ENCODE data around the gene SHB. TPM values are rescaled to one million over a fixed set of nuclear protein-coding genes. Genes with fewer than 3 reads are reported as not detected.

Gene SHB
- total RNA-seq, 2 donors from 2014 or later: 53.2 to 54.8 TPM

- peaks cover 27% of the 10 kb centered on the region for H3K4me1 ChIP-seq (replicated peaks)
- intact Hi-C loops (cut with DNase I): loop anchor here (5.0 kb wide), 1 partner anchor 37 kb away; the partner anchor contains the start of gene SHB
- H3K9me3 ChIP-seq: no peaks in the 10 kb centered on the region
- H3K4me3 ChIP-seq: no peak overlapping the region
- no peak for DNase-seq (ENCODE audit: low spot score)
- 97% methylated on average over 3 of the region's 3 CpGs for WGBS
- H3K27ac ChIP-seq: no peak overlapping the region
- TF ChIP-seq POLR2A (IDR thresholded peaks at IDR 0.05): no peak
- no peak for TF ChIP-seq POLR2AphosphoS5 (IDR thresholded peaks at IDR 0.05)
- TF ChIP-seq, protein P1, sequence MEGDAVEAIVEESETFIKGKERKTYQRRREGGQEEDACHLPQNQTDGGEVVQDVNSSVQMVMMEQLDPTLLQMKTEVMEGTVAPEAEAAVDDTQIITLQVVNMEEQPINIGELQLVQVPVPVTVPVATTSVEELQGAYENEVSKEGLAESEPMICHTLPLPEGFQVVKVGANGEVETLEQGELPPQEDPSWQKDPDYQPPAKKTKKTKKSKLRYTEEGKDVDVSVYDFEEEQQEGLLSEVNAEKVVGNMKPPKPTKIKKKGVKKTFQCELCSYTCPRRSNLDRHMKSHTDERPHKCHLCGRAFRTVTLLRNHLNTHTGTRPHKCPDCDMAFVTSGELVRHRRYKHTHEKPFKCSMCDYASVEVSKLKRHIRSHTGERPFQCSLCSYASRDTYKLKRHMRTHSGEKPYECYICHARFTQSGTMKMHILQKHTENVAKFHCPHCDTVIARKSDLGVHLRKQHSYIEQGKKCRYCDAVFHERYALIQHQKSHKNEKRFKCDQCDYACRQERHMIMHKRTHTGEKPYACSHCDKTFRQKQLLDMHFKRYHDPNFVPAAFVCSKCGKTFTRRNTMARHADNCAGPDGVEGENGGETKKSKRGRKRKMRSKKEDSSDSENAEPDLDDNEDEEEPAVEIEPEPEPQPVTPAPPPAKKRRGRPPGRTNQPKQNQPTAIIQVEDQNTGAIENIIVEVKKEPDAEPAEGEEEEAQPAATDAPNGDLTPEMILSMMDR (IDR thresholded peaks at IDR 0.05): no peak
- no peaks in the 10 kb centered on the region for H3K27me3 ChIP-seq (replicated peaks; ENCODE audit: insufficient read depth)
- no peaks in the 10 kb centered on the region for H3K36me3 ChIP-seq
Measured at GRCh38 chr9:38030658-38031057, 38.4 kb downstream of the SHB start.

DNA sequence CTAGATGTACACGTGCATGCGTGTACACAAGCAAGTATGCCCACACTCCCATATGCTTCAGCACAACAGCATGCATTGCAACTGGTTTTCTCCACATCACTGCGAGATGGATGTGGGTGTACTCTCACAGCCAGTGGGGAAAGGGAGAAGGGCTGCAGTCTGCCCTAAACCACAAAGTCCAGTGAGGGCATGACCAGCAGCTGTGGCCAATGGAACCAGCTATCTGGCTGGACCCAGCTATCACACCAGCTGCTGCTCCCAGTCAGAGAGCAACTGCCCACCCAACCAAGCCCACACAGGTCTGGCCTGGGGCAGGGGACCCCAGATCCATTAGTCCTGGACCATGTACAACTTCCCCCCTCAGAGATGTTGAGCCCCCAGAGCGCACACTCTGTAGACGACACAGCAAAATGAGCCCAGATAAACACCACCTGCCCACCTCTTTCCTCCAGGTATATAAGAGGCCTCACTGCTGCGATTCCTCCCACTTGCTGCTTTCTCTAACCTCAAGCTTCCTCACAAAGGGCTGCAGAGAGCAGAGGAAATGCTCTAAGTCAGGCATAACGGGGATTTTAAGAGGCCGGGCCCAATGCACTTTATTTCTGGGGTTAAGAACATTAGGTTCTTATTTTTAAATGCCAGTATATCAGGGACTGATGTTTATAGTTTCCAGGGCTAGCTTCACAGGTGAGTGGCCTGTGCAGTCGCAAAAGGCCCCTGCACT, 39.0 kb downstream of the SHB start:
- intact Hi-C loops (cut with DNase I): loop anchor here (5.0 kb wide), 1 partner anchor 37 kb away; the partner anchor contains the start of gene SHB
- H3K27me3 ChIP-seq (replicated peaks; ENCODE audit: insufficient read depth): no peaks in the 10 kb centered on the region
- no peak overlapping the region for H3K4me3 ChIP-seq
- H3K9me3 ChIP-seq: no peaks in the 10 kb centered on the region
- WGBS: 76% methylated on average over 9 of the region's 9 CpGs
- DNase-seq (ENCODE audit: low spot score): no peak
- H3K36me3 ChIP-seq: no peaks in the 10 kb centered on the region
- H3K4me1 ChIP-seq (replicated peaks): peaks cover 31% of the 10 kb centered on the region
- TF ChIP-seq POLR2A (IDR thresholded peaks at IDR 0.05) (no peak), POLR2AphosphoS5 (IDR thresholded peaks at IDR 0.05) (no peak)
- TF ChIP-seq, protein P1 (IDR thresholded peaks at IDR 0.05): no peak
- no peak overlapping the region for H3K27ac ChIP-seq

DNA sequence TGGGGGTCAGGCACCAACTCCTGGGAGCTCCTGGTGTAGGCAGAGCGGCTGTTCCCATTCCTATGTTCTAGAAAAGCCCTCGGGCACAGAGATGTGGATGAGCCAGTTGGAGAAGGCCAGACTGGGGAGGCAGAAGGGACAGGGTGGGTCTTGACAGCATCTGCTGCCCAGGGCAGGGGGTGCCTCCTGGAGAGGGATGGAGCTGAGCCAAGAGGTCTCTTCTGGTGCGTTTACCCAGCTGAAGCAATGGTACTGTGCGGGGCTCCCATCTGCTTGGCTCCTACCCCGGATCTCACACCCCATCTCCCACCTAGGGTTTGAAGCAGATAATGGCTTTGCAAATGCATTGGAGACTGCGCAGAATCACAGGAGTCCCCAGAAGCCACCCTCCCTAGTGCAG, 41.3 kb downstream of the SHB start:
- peak overlapping the region in 1 of 2 donors; percentile 68 for H3K27ac ChIP-seq
- H3K27me3 ChIP-seq (replicated peaks; ENCODE audit: insufficient read depth): no peaks in the 10 kb centered on the region
- 65% methylated on average over 6 of the region's 6 CpGs for WGBS
- H3K9me3 ChIP-seq: no peaks in the 10 kb centered on the region
- no peak overlapping the region for H3K4me3 ChIP-seq
- peaks cover 42% of the 10 kb centered on the region for H3K4me1 ChIP-seq (replicated peaks)
- no peak for DNase-seq (ENCODE audit: low spot score)
- H3K36me3 ChIP-seq: no peaks in the 10 kb centered on the region
- TF ChIP-seq POLR2A (IDR thresholded peaks at IDR 0.05): no peak
- TF ChIP-seq POLR2AphosphoS5 (IDR thresholded peaks at IDR 0.05): no peak
- TF ChIP-seq, protein P1 (IDR thresholded peaks at IDR 0.05): no peak
- intact Hi-C loops (cut with DNase I): no loop called here

DNA sequence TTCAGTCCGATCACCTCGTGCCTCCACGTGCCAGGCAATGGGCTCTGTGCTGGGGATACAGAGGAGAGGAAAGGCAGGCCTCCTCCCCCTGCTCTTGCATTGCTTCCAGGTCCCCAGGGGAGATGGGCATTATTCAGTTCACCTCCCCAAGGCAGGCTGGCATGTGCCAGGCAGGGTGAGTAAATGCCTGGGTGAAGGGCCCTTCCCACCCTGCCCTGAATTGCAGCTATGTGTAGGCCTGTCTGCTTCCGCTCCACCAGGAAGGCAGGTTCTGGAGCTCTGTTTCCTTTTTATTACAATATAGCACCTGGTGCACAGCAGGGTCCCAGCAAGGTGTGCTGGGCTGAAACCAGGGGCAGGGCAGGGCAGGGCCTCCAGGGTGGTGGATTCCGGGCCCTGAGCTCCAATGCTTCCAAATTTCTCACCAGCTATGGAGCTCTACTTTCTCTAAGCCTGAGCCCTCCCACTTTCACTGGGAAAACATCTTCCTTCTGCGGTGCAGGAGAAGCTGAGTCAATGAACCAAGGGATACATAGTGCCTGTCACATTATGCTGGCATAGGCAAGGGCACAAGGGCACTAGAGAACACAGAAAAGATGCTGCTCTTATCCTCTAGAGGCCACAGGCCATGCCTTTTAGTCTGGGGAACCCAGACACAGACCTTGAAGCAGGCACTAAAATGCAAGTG, 42.0 kb downstream of the SHB start:
- H3K9me3 ChIP-seq: no peaks in the 10 kb centered on the region
- no peaks in the 10 kb centered on the region for H3K27me3 ChIP-seq (replicated peaks; ENCODE audit: insufficient read depth)
- H3K4me3 ChIP-seq: no peak overlapping the region
- intact Hi-C loops (cut with DNase I): no loop called here
- TF ChIP-seq POLR2AphosphoS5 (IDR thresholded peaks at IDR 0.05) (no peak), POLR2A (IDR thresholded peaks at IDR 0.05) (no peak)
- TF ChIP-seq, protein P1 (IDR thresholded peaks at IDR 0.05): no peak
- DNase-seq (ENCODE audit: low spot score): no peak
- H3K4me1 ChIP-seq (replicated peaks): peaks cover 41% of the 10 kb centered on the region
- 53% methylated on average over 6 of the region's 6 CpGs for WGBS
- H3K36me3 ChIP-seq: no peaks in the 10 kb centered on the region
- H3K27ac ChIP-seq: peak overlapping the region; percentile 46 to 68

Data from prostate gland (tissue), 2 donors.